LoVo (cell line): Measurements from ENCODE around the gene PIWIL4.

Source experiments
- DNase-seq: peaks from one replicate; pipeline ENCODE4 v3.0.0-alpha.2; 2016; ENCODE audit warnings: low spot score

The PIWIL4 gene

DNA sequence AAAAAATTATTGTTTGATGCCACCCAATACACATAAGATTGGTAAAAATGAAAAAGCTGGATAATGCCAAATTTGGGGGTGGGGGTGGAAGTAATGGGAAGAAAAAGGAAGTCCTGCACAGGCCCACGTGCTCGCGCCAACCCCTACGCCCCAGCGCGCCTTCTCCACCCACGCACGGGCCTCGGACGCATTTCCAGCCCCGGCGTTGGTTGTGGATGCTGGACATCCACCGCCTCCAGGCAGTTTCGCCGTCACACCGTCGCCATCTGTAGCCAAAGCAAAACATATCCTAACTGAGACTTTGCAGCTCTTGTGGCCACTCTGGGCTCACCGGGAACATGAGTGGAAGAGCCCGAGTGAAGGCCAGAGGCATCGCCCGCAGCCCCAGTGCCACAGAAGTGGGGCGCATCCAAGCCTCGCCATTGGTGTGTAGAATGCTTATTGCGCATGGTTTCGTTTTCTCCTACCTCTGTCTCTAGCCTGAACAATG lies at the start of gene PIWIL4:
Gene PIWIL4 (plus strand): TSS at position 188 of the 490 bp plus-strand sequence. CDS start 151 bp downstream, at position 339.
- no peak for DNase-seq

DNA sequence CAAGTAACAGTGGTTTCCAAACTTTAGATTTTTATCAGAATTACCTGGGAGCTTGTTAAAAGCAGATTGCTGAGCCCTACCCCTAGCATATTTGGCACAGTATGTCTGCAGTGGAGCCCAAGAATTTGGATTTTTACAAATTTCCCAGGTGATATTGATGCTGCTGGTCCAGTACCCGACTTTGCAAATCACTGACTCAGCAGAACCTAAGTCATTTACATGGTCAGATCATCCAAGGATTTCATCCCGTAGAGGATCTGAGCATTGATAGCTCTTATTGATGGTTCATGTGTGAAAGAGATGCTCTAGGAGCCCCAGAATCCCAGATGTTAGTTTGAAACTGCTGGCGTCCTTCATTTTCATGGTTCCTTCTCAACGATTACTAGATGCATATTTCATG lies 48.9 kb upstream of the PIWIL4 start:
- DNase-seq, result no peak

DNA sequence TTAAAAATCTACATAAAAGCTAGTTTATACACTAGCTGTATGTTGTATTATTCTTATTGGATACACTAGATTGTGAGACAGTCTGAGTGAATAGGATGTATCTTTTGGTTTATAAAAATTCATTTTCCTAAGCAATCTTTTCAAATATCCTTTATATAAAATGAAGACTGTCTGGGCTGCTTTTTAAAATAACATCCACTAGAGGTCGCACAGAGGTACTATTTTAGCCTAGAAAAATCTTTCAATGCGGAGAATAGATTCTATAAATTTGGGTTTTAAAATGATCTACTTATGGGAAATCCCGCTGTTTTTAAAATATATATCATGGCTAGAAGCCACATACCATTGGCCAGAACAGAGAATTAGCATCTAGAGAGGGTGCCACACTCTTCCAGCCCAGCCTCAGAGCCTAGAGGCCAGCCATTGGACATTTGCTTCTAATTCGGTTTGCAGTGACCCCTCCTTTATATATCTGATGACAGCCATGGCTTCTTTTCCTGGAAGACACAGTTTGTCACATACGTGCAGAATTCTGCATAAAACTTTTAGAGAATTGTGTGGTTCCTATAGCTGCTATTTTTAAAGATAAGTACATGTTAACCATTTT lies 47.6 kb upstream of the PIWIL4 start:
- peak; percentile 59 for DNase-seq

DNA sequence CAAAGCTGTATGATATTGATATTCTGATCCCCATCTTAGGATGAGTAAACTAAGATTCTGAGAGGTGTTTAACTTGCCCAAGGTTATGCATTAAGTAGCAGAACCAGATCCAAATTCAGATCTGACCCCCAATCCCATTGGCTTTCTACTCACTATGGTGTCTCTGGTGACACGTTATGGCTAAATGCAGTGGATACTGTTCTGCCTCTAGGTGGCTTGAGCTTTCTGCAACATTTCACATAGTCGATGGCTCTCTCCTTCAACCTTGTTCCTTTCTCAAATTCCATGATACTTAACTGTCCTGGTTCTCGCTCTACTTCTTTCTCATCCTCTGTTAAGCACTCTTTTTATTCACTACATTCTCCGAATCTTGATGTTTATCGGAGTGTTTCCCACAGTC lies 45.5 kb upstream of the PIWIL4 start:
- no peak for DNase-seq

DNA sequence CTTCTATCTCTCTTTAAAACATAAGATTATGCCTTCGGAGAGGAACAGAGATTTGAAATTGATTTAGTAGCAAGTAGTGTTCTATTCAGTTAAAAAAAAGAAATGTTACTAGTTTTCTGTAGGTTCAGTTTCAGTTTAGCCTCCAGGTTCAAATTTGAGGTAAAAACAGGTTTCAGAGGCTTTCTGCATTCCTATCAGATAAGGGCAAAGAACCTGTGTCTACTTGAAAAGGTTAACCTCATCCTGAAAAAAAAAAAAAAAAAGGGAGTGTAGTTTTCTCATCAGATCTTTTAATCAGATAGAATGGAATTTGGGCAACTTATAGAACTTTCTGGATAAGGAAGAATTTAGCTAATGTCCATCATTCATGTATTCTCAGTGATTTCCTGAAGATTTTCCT lies 42.8 kb upstream of the PIWIL4 start:
- no peak for DNase-seq

GRCh38 chr11:94525546-94526324 lies 41.4 kb upstream of the PIWIL4 start:
- peak; percentile 50 for DNase-seq

DNA sequence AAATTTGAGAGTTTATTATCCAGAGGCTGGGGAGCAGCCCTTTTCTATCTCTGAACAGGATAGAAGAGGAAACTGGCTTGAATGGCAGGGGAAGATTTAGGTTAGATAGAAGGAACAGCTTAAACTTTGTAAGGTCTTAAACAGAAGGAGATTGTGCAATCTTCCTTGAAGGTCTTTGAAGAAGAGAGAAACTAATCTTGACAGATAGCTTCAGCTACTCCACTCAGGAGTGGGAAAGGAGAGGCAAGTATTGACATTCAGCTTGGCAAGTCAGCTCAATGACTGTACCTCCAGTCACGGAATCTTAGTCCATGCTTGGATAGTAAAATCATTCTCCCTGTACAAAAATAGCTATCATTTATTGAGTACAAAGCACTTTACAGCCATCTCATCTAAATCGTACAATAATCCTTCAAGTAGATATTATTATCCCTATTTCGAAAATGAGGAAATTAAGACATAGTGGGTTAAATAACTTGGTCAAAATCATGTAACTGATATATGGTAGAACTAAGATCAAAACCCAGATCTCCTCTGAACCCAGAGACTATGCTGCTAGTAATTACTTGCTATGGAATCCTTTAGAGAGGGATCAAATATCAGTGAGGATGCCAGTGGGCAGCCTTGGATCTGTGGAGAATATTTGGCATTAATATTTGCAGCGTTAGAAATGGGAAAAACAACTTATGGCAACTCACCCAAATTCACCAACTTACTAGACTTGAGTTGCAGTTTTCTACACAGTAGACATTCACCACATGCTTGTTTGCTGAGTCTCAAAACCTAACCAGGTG lies 40.3 kb upstream of the PIWIL4 start:
- no peak for DNase-seq

- no peak for DNase-seq
Measured at GRCh38 chr11:94528551-94528950, 38.6 kb upstream of the PIWIL4 start.

DNA sequence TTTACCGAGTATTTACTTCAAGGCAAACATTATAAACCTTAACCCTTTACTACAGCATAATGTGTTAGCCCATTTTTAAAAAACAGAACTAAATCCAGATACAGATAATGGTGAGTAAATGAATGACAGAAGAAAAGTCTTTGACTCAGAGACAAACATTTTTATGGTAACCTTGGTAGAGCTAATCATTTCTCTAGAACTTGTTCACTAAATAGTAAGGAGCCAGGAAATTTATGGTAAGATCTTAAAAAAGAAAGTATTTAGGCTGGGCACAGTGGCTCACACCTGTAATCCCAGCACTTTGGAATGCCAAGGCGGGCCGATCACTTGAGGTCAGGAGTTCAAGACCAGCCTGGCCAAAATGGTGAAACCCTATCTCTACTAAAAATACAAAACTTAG lies 35.0 kb upstream of the PIWIL4 start:
- DNase-seq, result no peak

DNA sequence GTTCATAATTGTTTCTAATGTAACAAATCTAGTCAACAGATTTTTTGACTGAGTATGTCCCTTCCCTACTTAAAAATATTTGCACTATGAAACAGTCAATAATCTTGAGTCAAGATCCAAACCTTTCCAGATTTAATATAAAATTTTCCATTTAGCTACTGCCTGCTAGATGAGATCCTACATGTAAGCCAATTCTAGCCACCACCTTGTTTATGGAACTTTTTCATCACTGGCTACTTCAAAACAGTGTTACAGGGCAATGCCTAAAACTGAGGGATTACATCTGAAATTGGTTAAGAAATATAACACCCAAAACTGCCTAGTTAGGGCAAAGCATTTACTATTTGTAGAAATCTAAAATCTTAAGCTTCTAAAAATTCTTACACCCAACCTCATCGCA lies 34.0 kb upstream of the PIWIL4 start:
- no peak for DNase-seq

GRCh38 chr11:94533696-94534630 lies 33.2 kb upstream of the PIWIL4 start:
- DNase-seq, result no peak

DNA sequence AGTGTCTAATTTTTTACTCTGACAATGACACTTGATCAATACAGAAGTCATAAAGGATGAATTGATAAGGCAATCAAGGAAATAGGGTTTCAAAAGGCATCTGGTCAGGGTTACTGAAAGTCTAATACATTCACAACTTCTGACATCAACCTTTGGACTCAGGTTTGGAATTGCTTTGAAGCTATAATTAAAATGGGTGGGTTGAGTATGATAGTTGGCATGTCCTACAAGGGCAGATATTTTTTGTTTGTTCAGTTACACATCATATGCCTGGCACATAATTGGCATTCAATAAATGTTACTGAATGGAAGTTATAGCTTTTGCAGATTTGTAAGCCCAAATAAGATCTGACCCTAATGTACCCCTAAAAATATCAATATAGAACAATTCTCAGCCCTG lies 30.8 kb upstream of the PIWIL4 start:
- DNase-seq, result peak; percentile 80

GRCh38 chr11:94537031-94537600 lies 30.1 kb upstream of the PIWIL4 start:
- peak; percentile 27 for DNase-seq

- peak; percentile 73 for DNase-seq
Measured at GRCh38 chr11:94539420-94539819, 27.7 kb upstream of the PIWIL4 start.

DNA sequence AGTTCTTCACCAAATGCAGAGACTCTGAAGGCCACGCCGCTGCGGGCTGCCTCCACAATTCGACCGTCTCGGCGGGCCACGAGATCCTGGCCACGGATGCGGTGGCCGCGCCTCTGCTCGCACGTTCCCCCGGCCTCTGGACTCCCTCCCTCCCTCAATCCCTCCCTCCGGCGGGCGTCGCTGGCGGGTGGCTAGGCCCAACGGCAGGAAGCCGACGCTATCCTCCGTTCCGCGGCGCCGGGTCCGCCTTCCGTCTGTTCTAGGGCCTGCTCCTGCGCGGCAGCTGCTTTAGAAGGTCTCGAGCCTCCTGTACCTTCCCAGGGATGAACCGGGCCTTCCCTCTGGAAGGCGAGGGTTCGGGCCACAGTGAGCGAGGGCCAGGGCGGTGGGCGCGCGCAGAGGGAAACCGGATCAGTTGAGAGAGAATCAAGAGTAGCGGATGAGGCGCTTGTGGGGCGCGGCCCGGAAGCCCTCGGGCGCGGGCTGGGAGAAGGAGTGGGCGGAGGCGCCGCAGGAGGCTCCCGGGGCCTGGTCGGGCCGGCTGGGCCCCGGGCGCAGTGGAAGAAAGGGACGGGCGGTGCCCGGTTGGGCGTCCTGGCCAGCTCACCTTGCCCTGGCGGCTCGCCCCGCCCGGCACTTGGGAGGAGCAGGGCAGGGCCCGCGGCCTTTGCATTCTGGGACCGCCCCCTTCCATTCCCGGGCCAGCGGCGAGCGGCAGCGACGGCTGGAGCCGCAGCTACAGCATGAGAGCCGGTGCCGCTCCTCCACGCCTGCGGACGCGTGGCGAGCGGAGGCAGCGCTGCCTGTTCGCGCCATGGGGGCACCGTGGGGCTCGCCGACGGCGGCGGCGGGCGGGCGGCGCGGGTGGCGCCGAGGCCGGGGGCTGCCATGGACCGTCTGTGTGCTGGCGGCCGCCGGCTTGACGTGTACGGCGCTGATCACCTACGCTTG lies 23.2 kb upstream of the PIWIL4 start, which contains the start of gene FUT4:
Gene FUT4 (plus strand): TSS at position 227 of the 951 bp plus-strand sequence. CDS start 213 bp downstream, at position 440.
- peak; percentile 95 for DNase-seq

GRCh38 chr11:94544646-94545263 lies 22.4 kb upstream of the PIWIL4 start:
- no peak for DNase-seq

GRCh38 chr11:94545264-94546161 lies 21.7 kb upstream of the PIWIL4 start:
- peak; percentile 49 for DNase-seq

GRCh38 chr11:94546162-94546470 lies 21.1 kb upstream of the PIWIL4 start:
- DNase-seq, result no peak

DNA sequence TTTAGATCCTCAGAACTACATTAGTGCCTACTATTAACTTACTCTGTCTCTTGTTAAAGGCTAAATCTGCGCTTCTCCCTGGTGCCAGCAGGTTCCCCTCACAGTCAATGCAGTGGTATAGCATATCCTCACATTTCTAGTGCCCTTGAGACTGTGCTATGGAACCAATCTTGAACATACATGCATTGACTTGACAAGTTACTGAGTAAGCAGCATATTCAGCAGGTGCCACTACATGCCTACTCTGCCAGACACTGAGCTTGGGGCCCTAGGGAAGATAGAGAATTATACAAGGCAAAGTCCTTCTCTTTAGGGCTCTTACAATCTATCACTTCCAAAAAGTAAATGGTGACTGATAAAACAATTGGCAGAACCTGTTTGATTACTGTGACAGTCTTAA lies 20.3 kb upstream of the PIWIL4 start:
- DNase-seq, result no peak
